Epithelial cell of esophagus (primary cell): ENCODE measurements around the gene ADAM10.

Experiments used
- DNase-seq: peaks from one replicate; pipeline ENCODE4 v3.0.0; 2010; ENCODE audit warnings: low read depth
- H3K4me3 ChIP-seq: 2 replicates; pipeline ENCODE4 v1.5.1; 2011; ENCODE audit warnings: mild to moderate bottlenecking, low read length, control low read depth
- TF ChIP-seq, protein P1 (sequence below): IDR thresholded peaks from 2 replicates; pipeline ENCODE4 v1.5.1; 2011; ENCODE audit warnings: low read depth, mild to moderate bottlenecking, low read length, control low read depth, inconsistent platforms; ENCODE audit not compliant: insufficient read depth; ENCODE audit errors: missing control alignments

ADAM10 gene

DNA sequence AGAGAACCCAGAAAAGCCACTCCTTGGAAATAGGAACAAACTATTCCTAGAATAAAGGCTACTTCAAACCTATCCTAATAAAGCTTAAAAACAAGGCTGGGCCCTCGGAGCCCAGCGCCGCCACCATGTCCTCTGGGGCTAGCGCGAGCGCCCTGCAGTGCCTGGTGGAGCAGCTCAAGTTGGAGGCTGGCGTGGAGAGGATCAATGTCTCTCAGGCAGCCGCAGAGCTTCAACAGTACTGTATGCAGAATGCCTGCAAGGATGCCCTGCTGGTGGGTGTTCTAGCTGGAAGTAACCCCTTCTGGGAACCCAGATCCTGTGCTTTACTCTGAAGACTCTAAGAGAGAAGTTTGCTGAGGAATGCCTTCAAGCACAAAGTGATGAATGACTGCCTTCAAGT lies 63.2 kb downstream of the ADAM10 start:
- DNase-seq: no peak
- TF ChIP-seq, protein P1, sequence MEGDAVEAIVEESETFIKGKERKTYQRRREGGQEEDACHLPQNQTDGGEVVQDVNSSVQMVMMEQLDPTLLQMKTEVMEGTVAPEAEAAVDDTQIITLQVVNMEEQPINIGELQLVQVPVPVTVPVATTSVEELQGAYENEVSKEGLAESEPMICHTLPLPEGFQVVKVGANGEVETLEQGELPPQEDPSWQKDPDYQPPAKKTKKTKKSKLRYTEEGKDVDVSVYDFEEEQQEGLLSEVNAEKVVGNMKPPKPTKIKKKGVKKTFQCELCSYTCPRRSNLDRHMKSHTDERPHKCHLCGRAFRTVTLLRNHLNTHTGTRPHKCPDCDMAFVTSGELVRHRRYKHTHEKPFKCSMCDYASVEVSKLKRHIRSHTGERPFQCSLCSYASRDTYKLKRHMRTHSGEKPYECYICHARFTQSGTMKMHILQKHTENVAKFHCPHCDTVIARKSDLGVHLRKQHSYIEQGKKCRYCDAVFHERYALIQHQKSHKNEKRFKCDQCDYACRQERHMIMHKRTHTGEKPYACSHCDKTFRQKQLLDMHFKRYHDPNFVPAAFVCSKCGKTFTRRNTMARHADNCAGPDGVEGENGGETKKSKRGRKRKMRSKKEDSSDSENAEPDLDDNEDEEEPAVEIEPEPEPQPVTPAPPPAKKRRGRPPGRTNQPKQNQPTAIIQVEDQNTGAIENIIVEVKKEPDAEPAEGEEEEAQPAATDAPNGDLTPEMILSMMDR: no peak
- H3K4me3 ChIP-seq: no peak overlapping the region

DNA sequence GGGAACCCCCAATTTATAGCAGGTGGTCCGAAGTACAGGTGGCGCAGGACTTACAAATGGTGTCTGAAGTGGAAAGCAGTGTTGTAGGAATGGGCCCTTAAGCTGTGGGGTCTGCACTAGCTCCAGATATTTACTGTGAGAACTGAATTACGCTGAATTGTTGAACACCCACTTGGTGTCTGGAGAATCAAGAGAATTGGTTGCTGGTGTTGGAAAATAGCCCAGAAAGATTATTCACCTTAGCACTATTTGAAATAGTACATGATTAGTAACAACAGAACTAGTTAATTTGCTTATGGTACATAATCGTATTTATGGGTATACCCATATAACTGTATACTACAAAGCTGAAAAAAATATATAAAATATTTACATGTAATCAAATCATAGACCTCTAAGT lies 64.8 kb downstream of the ADAM10 start:
- DNase-seq: no peak
- TF ChIP-seq, protein P1: no peak

DNA sequence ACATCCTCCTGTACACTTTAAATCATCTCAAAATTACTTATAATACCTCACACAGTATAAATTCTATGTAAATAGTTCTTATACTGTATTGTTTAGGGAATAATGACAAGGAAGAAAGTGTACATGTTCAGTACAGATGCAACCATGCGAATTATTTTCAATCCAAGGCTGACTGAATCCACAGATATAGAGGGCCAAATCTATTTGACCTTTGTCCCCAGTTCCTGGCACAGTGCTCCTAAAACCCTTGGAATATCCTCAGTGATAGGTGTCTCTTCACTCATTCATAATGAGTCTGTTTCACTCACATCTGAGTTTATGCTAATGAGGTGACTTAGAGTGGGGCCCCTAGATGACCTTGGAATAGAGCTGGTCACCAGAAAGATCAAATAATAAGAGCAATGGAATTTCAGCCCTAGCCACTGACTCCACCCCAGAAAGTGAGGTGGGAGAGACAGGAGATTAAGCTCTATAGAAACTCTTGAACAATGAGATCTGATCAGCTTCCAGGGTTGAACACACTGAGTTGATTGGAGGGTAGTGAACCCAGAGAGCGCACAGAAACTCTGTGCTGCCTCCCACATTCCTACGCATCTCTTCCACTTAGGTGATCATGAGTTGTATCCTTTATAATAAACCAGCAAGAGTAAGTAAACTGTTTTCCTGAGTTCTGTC lies 65.3 kb downstream of the ADAM10 start:
- TF ChIP-seq, protein P1: no peak
- DNase-seq: no peak
- H3K4me3 ChIP-seq: no peak overlapping the region

More for the DNA sequence above, 64.8 kb downstream of the ADAM10 start:
- H3K4me3 ChIP-seq: no peak overlapping the region

DNA sequence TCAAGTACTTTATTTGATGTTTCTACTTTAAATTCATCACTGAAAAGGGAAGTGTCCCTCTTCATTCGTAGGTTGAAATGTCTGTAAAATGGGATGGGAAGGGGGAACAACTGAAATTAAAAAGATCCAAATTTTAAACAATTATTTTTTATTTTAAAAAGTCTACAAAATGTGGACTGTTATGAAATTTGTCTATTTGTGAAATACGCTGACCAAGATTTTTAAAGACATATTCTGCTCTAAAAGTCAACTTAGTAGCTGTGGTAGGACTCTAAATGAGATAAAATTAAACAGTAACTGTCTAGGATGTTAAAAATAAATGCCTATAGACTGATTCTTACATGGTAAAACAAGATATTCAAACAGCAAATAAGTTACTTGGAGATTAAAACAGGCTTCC lies 67.3 kb downstream of the ADAM10 start:
- TF ChIP-seq, protein P1: no peak
- H3K4me3 ChIP-seq: no peak overlapping the region
- DNase-seq: no peak

DNA sequence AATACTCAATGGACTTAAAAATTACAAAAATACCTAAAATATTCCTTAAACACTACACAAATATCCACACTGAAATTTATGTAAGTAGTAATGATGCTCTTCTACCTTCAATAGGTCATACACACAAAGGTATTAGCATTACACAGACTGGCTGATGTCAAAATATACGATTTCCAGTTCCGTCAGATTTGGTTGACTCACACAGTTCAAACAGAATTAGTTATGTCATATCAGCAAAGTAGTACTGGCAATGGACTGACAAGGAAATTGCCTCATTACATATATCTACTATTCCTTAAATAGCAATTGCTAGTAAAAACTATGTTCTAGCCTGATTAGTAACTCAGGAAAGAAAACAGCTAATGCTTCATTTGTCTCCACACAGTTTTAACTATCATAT lies 70.8 kb downstream of the ADAM10 start:
- peak; percentile 70 for DNase-seq
- H3K4me3 ChIP-seq: no peak overlapping the region
- TF ChIP-seq, protein P1: no peak

DNA sequence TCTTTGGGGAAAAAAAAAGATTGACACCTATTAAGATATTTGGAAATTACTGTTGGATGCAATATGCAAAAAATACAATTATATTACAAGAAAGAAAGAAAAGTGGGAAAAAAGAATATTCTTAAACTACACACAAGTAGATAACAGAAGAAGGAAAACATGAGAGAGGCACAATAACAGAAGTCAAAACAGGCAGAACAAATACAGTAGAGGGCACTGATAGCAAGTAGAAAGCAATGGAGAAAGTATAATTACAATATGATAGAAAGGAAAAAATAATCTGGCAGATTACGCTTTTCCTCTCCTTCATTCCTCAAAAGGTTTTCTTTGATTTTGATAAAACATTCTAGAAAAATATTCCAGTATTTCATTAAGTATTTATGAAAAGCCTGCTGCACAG lies 72.1 kb downstream of the ADAM10 start:
- TF ChIP-seq, protein P1: no peak
- DNase-seq: no peak
- H3K4me3 ChIP-seq: no peak overlapping the region

DNA sequence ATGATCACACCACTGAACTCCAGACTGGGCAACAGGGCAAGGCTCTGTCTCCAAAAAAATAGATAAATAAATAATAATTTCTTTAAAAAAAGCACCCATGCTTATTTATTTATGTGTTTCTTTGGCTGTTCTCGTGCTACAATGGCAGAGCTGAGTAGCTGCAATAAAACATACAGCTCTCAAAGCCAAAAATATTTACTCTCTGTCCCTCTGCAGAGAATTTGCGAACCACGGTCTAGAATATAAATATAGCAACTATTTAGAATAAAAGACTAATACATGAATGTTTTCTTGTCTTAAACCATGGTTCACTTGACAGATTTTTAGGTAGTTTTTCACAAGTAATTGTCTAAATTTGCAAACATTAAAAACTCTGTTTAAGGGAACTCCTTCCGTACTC lies 72.7 kb downstream of the ADAM10 start:
- DNase-seq: no peak
- TF ChIP-seq, protein P1: no peak
- H3K4me3 ChIP-seq: no peak overlapping the region
